Cardiac fibroblast (primary cell): ENCODE results near the gene SPECC1.

Experiments
- DNase-seq, 2 donors: peaks; one replicate each; pipeline versions ENCODE4 v3.0.0 to v3.0.0-alpha.2; 2010; ENCODE audit warnings: low read depth in 2 of 2
- H3K4me3 ChIP-seq, 2 donors: replicated peaks in 1 of 2; 1 replicate in 1 of 2; 2 replicates in 1 of 2; pipeline ENCODE4 v1.5.1; 2011; ENCODE audit warnings: low read depth in 2 of 2, low read length in 2 of 2, mild to moderate bottlenecking in 2 of 2, moderate library complexity in 1 of 2
- TF ChIP-seq, protein P1 (sequence below): IDR thresholded peaks from one replicate; pipeline ENCODE4 v1.5.1; 2011; ENCODE audit warnings: low read depth, mild to moderate bottlenecking, low read length, inconsistent platforms

Gene SPECC1

DNA sequence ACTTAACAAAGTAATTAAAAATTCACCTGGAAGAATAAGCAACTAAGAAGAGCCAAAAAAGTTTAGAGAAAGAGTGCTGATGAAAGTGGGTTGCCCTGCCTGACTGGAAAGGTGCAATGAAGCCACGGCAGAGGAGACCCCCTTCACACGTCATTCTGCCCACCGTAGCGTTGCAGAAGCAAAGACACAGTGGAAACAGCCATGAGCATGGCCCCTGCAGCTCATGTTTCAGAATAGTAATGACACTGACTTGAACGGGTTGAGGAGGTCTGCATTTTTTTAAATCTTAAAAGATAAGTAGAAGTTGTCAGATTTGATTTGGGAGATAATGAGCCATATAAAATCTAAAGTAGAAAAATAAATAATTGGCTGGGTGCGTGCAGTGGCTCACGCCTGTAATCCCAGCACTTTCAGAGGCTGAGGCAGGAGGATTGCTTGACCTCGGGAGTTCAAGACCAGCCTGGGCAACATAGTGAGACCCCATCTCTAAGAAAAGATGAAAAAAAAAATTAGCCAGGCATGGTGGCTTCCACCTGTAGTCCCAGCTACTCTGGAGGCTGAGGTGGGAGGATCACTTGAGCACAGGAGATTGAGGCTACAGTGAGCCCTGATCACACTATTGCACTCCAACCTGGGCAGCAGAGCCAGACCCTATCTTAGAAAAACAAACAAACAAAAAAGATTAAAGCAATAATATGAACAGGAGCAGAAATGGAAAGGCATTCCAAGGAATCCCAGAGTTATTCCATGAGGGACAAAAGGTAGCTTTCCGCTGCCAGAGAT lies 273.6 kb downstream of the SPECC1 start:
- no peak overlapping the region for H3K4me3 ChIP-seq
- TF ChIP-seq, protein P1, sequence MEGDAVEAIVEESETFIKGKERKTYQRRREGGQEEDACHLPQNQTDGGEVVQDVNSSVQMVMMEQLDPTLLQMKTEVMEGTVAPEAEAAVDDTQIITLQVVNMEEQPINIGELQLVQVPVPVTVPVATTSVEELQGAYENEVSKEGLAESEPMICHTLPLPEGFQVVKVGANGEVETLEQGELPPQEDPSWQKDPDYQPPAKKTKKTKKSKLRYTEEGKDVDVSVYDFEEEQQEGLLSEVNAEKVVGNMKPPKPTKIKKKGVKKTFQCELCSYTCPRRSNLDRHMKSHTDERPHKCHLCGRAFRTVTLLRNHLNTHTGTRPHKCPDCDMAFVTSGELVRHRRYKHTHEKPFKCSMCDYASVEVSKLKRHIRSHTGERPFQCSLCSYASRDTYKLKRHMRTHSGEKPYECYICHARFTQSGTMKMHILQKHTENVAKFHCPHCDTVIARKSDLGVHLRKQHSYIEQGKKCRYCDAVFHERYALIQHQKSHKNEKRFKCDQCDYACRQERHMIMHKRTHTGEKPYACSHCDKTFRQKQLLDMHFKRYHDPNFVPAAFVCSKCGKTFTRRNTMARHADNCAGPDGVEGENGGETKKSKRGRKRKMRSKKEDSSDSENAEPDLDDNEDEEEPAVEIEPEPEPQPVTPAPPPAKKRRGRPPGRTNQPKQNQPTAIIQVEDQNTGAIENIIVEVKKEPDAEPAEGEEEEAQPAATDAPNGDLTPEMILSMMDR: no peak
- no peak for DNase-seq

DNA sequence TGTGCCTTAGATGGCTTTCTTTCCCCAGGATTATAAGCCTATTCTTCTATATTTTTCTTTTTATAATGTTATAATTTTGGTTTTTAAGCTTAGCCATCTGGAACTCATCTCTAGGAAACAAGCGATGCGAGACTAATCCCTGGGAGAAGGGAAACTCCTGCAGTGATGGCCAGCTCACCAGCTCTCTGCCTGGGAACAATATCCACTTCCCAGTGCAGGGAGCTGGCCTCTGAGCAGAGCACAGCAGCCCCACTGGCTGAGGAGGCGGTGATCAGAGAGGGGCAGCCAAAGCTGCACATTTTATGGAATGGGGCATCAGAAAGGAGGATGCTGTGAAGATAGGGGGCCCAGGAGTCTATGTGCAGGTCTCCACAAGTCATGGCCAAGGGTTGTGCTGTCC lies 274.9 kb downstream of the SPECC1 start:
- DNase-seq: no peak
- TF ChIP-seq, protein P1: no peak
- H3K4me3 ChIP-seq: no peak overlapping the region

DNA sequence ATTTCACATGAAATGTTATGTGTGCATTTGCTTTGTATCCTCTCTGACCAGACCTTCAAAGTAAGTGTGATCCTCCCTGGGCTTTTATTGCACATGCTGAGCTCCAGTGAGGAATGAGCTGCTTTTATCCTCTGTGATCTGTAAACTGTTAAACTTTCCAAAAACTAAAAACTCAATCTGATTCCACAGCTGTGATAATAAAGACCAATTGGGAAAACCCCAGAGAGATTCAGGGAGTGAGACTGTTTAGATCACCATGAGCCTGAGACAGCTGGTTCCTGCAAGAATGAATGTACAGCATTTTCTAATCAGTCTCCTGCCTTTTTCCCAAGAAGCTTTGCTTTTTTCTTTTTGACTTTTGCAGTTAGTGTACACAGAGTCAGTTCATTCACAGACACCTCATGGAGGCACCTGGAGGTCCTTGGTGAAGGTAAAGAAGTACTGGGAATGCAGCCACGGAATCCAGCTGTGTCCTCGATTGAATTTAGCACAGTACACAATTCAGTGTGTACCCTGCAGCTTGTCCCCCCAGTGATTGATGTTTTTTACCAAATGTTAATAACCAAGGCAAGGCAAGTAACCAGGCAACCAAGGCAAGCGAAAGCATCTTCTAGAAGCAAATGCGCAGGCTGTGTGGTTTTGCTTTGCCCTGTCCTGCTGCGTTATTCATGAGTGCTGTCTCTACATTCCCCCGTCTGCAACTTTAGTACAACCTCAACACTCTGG lies 275.6 kb downstream of the SPECC1 start:
- no peak for DNase-seq
- TF ChIP-seq, protein P1: no peak
- H3K4me3 ChIP-seq: no peak overlapping the region

DNA sequence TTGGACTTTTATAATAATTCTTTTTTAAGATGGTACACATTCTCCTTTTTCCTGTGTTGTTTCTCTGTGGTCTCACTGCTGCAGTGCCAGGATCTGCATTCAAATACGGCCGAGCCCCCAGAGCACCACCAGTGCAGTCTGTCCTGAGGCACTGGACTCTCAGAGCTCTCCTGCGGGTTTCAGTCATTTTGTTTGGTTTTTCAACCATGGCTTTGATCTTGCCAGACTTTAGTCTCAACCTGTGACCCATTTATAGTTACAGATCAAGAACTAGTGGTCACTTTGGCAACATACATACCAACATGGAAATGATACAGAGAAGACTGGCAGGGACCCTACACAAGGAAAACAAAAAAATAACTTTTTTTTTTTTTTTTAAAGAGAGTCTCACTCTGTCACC lies 280.8 kb downstream of the SPECC1 start:
- no peak for DNase-seq
- H3K4me3 ChIP-seq: no peak overlapping the region
- TF ChIP-seq, protein P1: no peak

DNA sequence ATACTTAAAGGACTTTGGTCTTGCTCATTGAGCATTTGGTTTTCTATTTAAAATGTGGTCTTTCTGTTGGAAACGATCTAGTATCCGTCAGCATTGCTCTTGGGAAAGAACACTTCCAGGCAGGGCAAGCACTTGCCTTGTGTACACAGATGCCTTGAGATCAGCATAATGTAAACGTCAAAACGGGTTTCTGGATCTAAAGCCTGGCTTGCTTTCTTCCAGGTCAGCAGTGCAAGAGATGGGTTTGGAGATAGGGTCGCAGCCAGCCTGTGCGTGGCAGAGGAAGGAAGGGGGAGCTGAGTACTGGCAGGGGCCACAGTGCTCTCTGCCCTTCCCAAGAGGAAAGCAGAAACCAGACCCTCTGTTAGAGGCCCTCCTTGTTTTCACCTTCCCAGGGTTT lies 282.7 kb downstream of the SPECC1 start:
- peak in 1 of 2 donors; percentile 12 for DNase-seq
- TF ChIP-seq, protein P1: no peak
- H3K4me3 ChIP-seq: no peak overlapping the region

DNA sequence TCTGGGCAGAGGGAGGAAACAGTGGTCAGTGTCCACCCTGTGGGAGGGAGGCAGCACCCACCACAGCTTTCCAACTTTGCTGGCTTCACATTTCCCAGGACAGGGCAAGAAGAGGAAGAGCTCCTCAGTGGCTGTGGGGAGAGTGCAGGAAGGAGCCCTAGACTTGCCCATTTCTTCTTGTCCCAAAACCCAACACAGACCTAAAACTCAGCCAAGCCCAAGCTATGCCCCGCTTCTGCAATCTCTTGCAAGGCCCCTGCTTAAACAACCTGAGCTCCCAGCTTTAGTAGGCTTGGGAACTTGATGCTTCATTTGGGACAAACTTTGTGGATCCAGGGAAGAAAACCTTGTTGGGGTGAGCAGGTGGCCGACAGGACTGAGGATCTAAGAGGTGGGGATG lies 284.3 kb downstream of the SPECC1 start:
- no peak overlapping the region for H3K4me3 ChIP-seq
- DNase-seq: no peak
- TF ChIP-seq, protein P1: no peak
